HepG2 (cell line): ENCODE data around the gene CAPN9. TPM values are rescaled to one million over a fixed set of nuclear protein-coding genes. Genes with fewer than 3 reads are reported as not detected.
A peak's percentile ranks its signal among the peaks of the same experiment; 100 is the strongest.

Experiments
- CEBPZ ChIP-seq: IDR thresholded peaks from 2 replicates; pipeline ENCODE4 v1.6.1; 2012; ENCODE audit warnings: low read length, improper control_type of control experiment
- GPN1 ChIP-seq: sonication (generic); formaldehyde crosslinking; IDR thresholded peaks from 2 replicates; pipeline ENCODE4 v1.5.1; 2020; ENCODE audit warnings: missing genetic modification reagents, borderline replicate concordance
- GTF2F1 ChIP-seq: fragments of 150-350 bp; IDR thresholded peaks from 2 replicates; pipeline ENCODE4 v1.6.1; 2014; ENCODE audit warnings: low read length
- HNF1A ChIP-seq, 2 experiments: sonication (generic) in 1 of 2; formaldehyde crosslinking in 1 of 2; IDR thresholded peaks; 2 replicates each; pipeline versions ENCODE4 v1.4.0 to v1.6.1; 2016 to 2020; ENCODE audit warnings: borderline replicate concordance in 1 of 2, low read depth in 1 of 2, mild to moderate bottlenecking in 1 of 2, missing genetic modification reagents in 1 of 2
- HNRNPUL1 ChIP-seq: fragments of 200-400 bp; formaldehyde crosslinking; IDR thresholded peaks from 2 replicates; pipeline ENCODE4 v1.6.1; 2017; ENCODE audit warnings: low read depth, mild to moderate bottlenecking, low read length, moderate library complexity
- IKZF5 ChIP-seq: IDR thresholded peaks from 2 replicates; pipeline ENCODE4 v1.6.1; 2018; ENCODE audit warnings: missing genetic modification reagents, mild to moderate bottlenecking, missing compliant biosample characterization
- KLF16 ChIP-seq, 2 experiments: sonication (generic) in 1 of 2; formaldehyde crosslinking in 1 of 2; IDR thresholded peaks; 2 replicates each; pipeline versions ENCODE4 v1.6.1 to v1.8.0; 2016 to 2023; ENCODE audit warnings: missing genetic modification reagents in 2 of 2, missing compliant biosample characterization in 1 of 2
- NR2C2 ChIP-seq: sonication (generic); formaldehyde crosslinking; IDR thresholded peaks from 2 replicates; pipeline ENCODE4 v1.4.0; 2020; ENCODE audit warnings: missing genetic modification reagents, mild to moderate bottlenecking, moderate library complexity, borderline replicate concordance
- PCBP2 ChIP-seq: fragments of 200-400 bp; formaldehyde crosslinking; optimal IDR thresholded peaks from 2 replicates; pipeline ENCODE3; 2018; ENCODE audit warnings: low read length, low read depth; ENCODE audit not compliant: poor library complexity, severe bottlenecking
- SETDB1 ChIP-seq: sonication (generic); formaldehyde crosslinking; IDR thresholded peaks from 2 replicates; pipeline ENCODE4 v1.5.1; 2020; ENCODE audit warnings: missing genetic modification reagents, mild to moderate bottlenecking, borderline replicate concordance
- SNRNP70 ChIP-seq: fragments of 200-400 bp; formaldehyde crosslinking; IDR thresholded peaks from 2 replicates; pipeline ENCODE4 v1.6.1; 2017; ENCODE audit warnings: mild to moderate bottlenecking, low read depth, low read length, moderate library complexity
- ZFP36L2 ChIP-seq: sonication (generic); formaldehyde crosslinking; IDR thresholded peaks from 2 replicates; pipeline ENCODE4 v1.4.0; 2020; ENCODE audit warnings: missing genetic modification reagents
- ZKSCAN5 ChIP-seq: sonication (generic); formaldehyde crosslinking; IDR thresholded peaks from 2 replicates; pipeline ENCODE4 v1.5.1; 2020; ENCODE audit warnings: mild to moderate bottlenecking, missing genetic modification reagents
- ZMAT5 ChIP-seq: sonication (generic); formaldehyde crosslinking; IDR thresholded peaks from 2 replicates; pipeline ENCODE4 v1.5.0; 2020; ENCODE audit warnings: mild to moderate bottlenecking, low read depth, missing genetic modification reagents, borderline replicate concordance
- ZNF224 ChIP-seq: sonication (generic); formaldehyde crosslinking; IDR thresholded peaks from 2 replicates; pipeline ENCODE4 v1.5.0; 2020; ENCODE audit warnings: mild to moderate bottlenecking, missing genetic modification reagents
- ZNF431 ChIP-seq: sonication (generic); formaldehyde crosslinking; IDR thresholded peaks from 2 replicates; pipeline ENCODE4 v1.9.0; 2022; ENCODE audit warnings: missing genetic modification reagents, low read depth, mild to moderate bottlenecking, borderline replicate concordance
- ZSCAN21 ChIP-seq: sonication (generic); formaldehyde crosslinking; IDR thresholded peaks from 2 replicates; pipeline ENCODE4 v1.8.0; 2022; ENCODE audit warnings: mild to moderate bottlenecking, missing genetic modification reagents, moderate library complexity, borderline replicate concordance
- polyA plus RNA-seq, 8 experiments: library from polyadenylated mRNA; depleted of rRNA in 3 of 8; stranded (reverse) in 7 of 8; unstranded in 1 of 8; fragments of >200 nt; fragmentation: Illumina TruSeq in 4 of 8; extraction: Trizol in 4 of 8; gene quantifications; 2 replicates each; pipeline versions ENCODE4 v1.2.1 to v1.2.3, GENCODE V29; 2011 to 2016; ENCODE audit warnings: low read depth in 4 of 8, missing spikeins in 1 of 8, mixed read lengths in 1 of 8; ENCODE audit not compliant: insufficient read depth in 1 of 8
- total RNA-seq, 5 experiments: library from RNA; depleted of rRNA; stranded (reverse); fragments of >200 nt; fragmentation: Illumina TruSeq; extraction: Trizol; gene quantifications; 2 replicates each; pipeline ENCODE4 v1.2.3, GENCODE V29; 2016; ENCODE audit warnings: low read depth in 1 of 5

The CAPN9 gene
- total and polyA plus RNA-seq, 2 of the 13 experiments (the other 11 are each of a cell fraction or from before 2014, with no cell fraction given): 0.04 to 0.31 TPM

- TF ChIP-seq CEBPZ (no peak), HNRNPUL1 (no peak), HNF1A (IDR thresholded peaks at IDR 0.05; ENCODE audit: low read depth) (no peak), HNF1A (CRISPR knock-in tag; IDR thresholded peaks at IDR 0.05; ENCODE audit: borderline replicate concordance) (0 out of 2 replicates have a peak, but pooled peaks have one; percentile 28), ZNF431 (no peak), IKZF5 (CRISPR knock-in tag) (no peak), ZMAT5 (CRISPR knock-in tag) (no peak), NR2C2 (CRISPR knock-in tag) (0 out of 2 replicates have a peak, but pooled peaks have one; percentile 13), GTF2F1 (no peak), GPN1 (CRISPR knock-in tag) (no peak), ZSCAN21 (CRISPR knock-in tag) (no peak), SNRNP70 (no peak), ZNF224 (CRISPR knock-in tag) (no peak), ZKSCAN5 (no peak), ZFP36L2 (CRISPR knock-in tag) (no peak), KLF16 (CRISPR knock-in tag; IDR thresholded peaks at IDR 0.05) (no peak), PCBP2 (no peak), SETDB1 (no peak)
Measured at GRCh38 chr1:230785636-230786384, 38.6 kb downstream of the CAPN9 start (continued).
